Stimulated activated CD8-positive, alpha-beta memory T cell treated with anti-CD3 and anti-CD28 coated beads, Interleukin-7, amount 100 ng/mL, for 48 hours (primary cell): ENCODE data around the gene TRAF1.

Experiments used
- DNase-seq, 2 donors: peaks; one replicate each; pipeline ENCODE4 v3.0.0-alpha.2; 2020; ENCODE audit warnings: low read depth in 1 of 2; ENCODE audit errors: extremely low read depth in 1 of 2

TRAF1 gene

GRCh38 chr9:120890320-120891244, 36.0 kb downstream of the TRAF1 start:
- no peak for DNase-seq

- no peak for DNase-seq
Measured at GRCh38 chr9:120889606-120890271, 36.9 kb downstream of the TRAF1 start.

GRCh38 chr9:120888626-120889025, 38.0 kb downstream of the TRAF1 start:
- no peak for DNase-seq

GRCh38 chr9:120886490-120886967, 40.1 kb downstream of the TRAF1 start:
- DNase-seq: no peak

GRCh38 chr9:120885958-120886357, 40.6 kb downstream of the TRAF1 start:
- no peak for DNase-seq

GRCh38 chr9:120885457-120885856, 41.1 kb downstream of the TRAF1 start:
- no peak for DNase-seq

- DNase-seq: no peak
Measured at GRCh38 chr9:120883608-120883996, 43.0 kb downstream of the TRAF1 start.

GRCh38 chr9:120882935-120883607, 43.5 kb downstream of the TRAF1 start:
- no peak for DNase-seq

GRCh38 chr9:120879446-120879845, 47.1 kb downstream of the TRAF1 start:
- DNase-seq: no peak

- no peak for DNase-seq
Measured at GRCh38 chr9:120878188-120879130, 48.1 kb downstream of the TRAF1 start.

- peak; percentile 62 to 66 for DNase-seq
Measured at GRCh38 chr9:120877276-120878034, 49.1 kb downstream of the TRAF1 start.

GRCh38 chr9:120876842-120877240, 49.8 kb downstream of the TRAF1 start, which contains the start of gene PHF19:
PHF19 (minus strand) TSS chr9:120877188; CDS start chr9:120874741, 2,447 bp downstream.
- DNase-seq: no peak

GRCh38 chr9:120875954-120876841, 50.4 kb downstream of the TRAF1 start:
- peak; percentile 82 to 88 for DNase-seq

GRCh38 chr9:120875643-120875953, 51.0 kb downstream of the TRAF1 start:
- no peak for DNase-seq

GRCh38 chr9:120875195-120875565, 51.4 kb downstream of the TRAF1 start:
- no peak for DNase-seq

- no peak for DNase-seq
Measured at GRCh38 chr9:120874226-120875194, 52.1 kb downstream of the TRAF1 start.

GRCh38 chr9:120873512-120873911, 53.1 kb downstream of the TRAF1 start:
- no peak for DNase-seq
